B cell (primary cell): ENCODE results near the gene KIRREL3.

Experiments
- EZH2 ChIP-seq: IDR thresholded peaks from 2 replicates; pipeline ENCODE4 v1.6.1; 2012; ENCODE audit warnings: borderline replicate concordance, low read depth, mild to moderate bottlenecking, moderate library complexity, low read length; ENCODE audit not compliant: insufficient read depth, poor library complexity, severe bottlenecking
- TF ChIP-seq, protein P1 (sequence below): fragments of 200-600 bp; IDR thresholded peaks from one replicate; pipeline ENCODE4 v1.8.0; 2022; ENCODE audit warnings: antibody characterized with exemption, mild to moderate bottlenecking

- TF ChIP-seq, protein P1, sequence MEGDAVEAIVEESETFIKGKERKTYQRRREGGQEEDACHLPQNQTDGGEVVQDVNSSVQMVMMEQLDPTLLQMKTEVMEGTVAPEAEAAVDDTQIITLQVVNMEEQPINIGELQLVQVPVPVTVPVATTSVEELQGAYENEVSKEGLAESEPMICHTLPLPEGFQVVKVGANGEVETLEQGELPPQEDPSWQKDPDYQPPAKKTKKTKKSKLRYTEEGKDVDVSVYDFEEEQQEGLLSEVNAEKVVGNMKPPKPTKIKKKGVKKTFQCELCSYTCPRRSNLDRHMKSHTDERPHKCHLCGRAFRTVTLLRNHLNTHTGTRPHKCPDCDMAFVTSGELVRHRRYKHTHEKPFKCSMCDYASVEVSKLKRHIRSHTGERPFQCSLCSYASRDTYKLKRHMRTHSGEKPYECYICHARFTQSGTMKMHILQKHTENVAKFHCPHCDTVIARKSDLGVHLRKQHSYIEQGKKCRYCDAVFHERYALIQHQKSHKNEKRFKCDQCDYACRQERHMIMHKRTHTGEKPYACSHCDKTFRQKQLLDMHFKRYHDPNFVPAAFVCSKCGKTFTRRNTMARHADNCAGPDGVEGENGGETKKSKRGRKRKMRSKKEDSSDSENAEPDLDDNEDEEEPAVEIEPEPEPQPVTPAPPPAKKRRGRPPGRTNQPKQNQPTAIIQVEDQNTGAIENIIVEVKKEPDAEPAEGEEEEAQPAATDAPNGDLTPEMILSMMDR = no peak
- no peak for TF ChIP-seq EZH2
These were observed 574.5 kb downstream of the KIRREL3 start for GRCh38 chr11:126426106-126426505.
